ENCODE measurements around the gene ELF1. TPM values are rescaled to one million over a fixed set of nuclear protein-coding genes. Genes with fewer than 3 reads are reported as not detected.
"Not testable (repeated sequence)": the region's sequence is repeated elsewhere in the genome, so short reads cannot be mapped to it uniquely, and the experiment has no call there.

ELF1 gene
- total RNA-seq, 1 experiment from 2014 or later: 23.8 TPM

DNA sequence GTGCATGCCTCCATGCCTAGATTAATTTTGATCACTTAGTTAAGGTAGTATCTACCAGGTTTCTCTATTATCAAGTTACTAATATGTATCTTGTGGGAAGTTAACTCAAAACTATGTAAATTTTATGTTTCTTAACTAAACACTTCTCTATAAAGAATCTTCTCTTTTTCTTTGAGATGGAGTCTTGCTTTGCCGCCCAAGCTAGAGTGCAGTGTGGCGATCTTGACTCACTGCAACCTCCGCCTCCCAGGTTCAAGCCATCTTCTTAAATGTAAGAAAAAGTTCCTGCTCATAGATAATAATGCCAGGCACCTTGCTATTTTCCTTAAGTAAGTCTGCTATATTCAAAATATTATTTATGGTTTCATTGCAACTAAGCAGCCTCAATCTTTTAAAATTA, 58.4 kb downstream of the ELF1 start:
- no peak for DNase-seq (ENCODE audit: extremely low read depth, low read depth)

DNA sequence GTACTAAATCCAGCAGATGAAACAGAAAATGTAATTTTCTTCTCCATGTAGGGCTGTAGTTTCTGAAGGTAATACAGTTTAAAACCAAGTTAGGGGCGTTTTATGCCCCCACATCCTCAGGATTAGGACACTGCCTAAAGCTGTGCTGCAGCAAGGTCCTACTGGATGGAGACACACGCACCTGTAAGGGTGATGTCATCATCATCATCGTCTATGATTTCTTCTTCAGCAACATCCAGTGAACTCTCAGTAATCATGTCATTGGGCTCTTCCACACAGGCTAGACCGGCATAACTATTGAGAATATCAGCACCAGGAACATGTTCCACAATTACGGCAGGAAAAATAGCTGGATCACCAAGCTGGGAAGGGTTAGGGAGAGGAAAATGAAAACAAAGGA, 60.5 kb downstream of the ELF1 start:
- no peak for DNase-seq (ENCODE audit: extremely low read depth, low read depth)

- DNase-seq (ENCODE audit: extremely low read depth, low read depth): no peak
Measured at GRCh38 chr13:40946485-40946884, 72.6 kb downstream of the ELF1 start.

DNA sequence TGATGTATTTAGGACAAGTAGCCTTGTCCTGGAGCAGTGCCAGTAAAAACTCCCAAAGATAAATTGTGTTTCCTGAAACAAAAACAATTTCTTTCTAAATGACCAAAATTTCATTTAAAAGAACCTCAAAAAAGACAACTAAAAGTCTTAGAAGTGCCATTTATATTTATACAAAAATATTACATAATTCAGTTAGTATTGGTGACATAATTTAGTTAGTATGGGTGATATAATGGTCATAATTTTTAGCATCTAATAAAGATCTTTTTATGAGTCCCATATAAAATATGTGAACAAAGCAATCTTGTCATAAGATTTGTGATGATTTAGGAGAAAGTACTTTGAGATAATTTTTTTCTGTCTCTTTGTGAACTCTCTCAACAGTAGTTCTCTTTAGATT, 76.0 kb downstream of the ELF1 start:
- DNase-seq (ENCODE audit: extremely low read depth, low read depth): no peak

GRCh38 chr13:40941581-40941980, 77.5 kb downstream of the ELF1 start:
- DNase-seq (ENCODE audit: extremely low read depth, low read depth): no peak

GRCh38 chr13:40940841-40941240, 78.3 kb downstream of the ELF1 start:
- DNase-seq (ENCODE audit: extremely low read depth, low read depth): no peak

DNA sequence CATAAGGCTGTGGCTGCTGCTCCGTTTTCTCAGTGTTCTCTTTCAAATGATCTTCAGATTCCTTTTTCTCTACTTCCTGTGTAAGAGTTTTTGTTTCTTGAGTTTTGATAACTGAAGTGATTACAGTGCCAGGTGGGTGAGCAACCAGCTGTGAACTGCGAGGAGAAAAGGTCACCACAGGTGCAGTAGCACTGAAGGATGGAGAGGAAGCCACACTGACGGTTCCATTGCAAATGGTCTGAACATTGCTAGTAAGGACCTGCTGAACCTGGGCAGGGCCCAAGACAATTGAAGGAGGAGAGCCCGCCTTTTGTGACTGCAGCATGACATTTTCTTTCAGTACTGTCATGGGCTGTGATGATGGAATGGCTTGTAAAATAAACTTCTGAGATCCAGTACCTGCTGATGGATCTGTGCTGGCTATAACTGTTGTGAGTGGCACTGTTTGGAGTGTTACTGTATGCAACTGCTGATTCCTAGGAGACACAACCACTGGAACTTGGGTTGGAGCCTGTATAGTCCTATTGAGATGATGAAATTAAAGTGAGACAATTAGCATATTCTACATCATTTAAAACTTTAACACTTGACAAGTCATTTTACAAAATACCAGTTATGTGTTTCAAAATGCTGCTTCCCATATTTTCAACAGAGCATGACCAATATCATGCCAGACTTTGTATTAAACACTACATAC, 85.5 kb downstream of the ELF1 start:
- no peak for DNase-seq (ENCODE audit: extremely low read depth, low read depth)

- no peak for DNase-seq (ENCODE audit: extremely low read depth, low read depth)
Measured at GRCh38 chr13:40932252-40932651, 86.9 kb downstream of the ELF1 start.

- DNase-seq (ENCODE audit: extremely low read depth, low read depth): no peak
Measured at GRCh38 chr13:40931719-40932118, 87.4 kb downstream of the ELF1 start.

- not testable (repeated sequence) for DNase-seq (ENCODE audit: extremely low read depth, low read depth)
Measured at GRCh38 chr13:40929883-40930282, 89.2 kb downstream of the ELF1 start.

- no peak for DNase-seq (ENCODE audit: extremely low read depth, low read depth)
Measured at GRCh38 chr13:40928980-40929379, 90.1 kb downstream of the ELF1 start.

DNA sequence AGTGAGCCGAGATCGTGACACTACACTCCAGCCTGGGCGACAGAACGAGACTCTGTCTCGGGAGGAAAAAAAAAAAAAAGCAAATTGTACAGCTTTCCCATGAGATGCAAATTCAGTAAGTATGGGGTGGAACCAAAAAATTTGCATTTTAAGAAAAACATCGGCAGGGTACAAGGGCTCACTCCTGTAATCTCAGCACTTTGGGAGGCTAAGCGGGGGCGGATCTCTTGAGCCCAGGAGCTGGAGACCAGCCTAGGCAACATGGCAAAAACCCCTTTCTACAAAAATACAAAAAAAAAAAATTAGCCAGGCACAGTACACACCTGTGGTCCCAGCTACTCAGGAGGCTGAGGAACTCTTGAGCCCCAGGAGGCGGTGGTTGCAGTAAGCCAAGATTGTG, 91.2 kb downstream of the ELF1 start:
- no peak for DNase-seq (ENCODE audit: extremely low read depth, low read depth)

DNA sequence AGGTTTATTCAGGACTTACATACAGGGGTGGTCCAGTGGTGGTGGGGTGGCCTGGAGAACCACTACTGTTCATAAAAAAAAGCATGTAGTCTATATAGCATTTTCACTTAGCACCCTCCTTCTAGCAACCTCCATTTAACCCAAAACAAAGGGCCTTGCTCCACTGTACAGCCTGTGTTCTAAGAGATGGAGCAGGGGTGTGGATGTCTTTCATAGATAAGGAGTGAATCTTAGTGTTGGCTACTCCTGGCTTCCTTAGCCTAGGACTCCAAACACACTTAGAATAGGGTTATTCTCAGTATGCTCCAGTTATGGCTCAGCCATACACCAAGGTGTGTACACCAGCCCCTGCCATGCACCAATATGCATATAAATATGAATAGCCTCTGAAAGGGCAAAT, 95.2 kb downstream of the ELF1 start:
- no peak for DNase-seq (ENCODE audit: extremely low read depth, low read depth)

GRCh38 chr13:40922437-40923040, 96.6 kb downstream of the ELF1 start:
- no peak for DNase-seq (ENCODE audit: extremely low read depth, low read depth)

GRCh38 chr13:40920826-40921225, 98.3 kb downstream of the ELF1 start:
- DNase-seq (ENCODE audit: extremely low read depth, low read depth): no peak

DNA sequence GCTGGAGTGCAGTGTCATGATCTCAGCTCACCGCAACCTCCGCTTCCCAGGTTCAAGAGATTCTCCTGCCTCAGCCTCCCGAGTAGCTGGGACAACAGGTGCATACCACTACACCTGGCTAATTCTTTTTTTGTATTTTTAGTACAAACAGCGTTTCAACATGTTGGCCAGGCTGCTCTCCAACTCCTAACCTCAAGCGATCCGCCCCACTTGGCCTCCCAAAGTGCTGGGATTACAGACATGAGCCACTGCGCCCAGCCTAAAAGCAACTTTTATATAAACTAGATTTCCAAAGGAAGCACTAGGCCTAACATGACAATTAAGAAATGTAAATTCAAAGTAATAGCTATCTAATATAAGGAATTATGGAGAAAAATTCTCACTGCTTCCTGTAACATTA, 99.2 kb downstream of the ELF1 start:
- DNase-seq (ENCODE audit: extremely low read depth, low read depth): not testable (repeated sequence)

DNA sequence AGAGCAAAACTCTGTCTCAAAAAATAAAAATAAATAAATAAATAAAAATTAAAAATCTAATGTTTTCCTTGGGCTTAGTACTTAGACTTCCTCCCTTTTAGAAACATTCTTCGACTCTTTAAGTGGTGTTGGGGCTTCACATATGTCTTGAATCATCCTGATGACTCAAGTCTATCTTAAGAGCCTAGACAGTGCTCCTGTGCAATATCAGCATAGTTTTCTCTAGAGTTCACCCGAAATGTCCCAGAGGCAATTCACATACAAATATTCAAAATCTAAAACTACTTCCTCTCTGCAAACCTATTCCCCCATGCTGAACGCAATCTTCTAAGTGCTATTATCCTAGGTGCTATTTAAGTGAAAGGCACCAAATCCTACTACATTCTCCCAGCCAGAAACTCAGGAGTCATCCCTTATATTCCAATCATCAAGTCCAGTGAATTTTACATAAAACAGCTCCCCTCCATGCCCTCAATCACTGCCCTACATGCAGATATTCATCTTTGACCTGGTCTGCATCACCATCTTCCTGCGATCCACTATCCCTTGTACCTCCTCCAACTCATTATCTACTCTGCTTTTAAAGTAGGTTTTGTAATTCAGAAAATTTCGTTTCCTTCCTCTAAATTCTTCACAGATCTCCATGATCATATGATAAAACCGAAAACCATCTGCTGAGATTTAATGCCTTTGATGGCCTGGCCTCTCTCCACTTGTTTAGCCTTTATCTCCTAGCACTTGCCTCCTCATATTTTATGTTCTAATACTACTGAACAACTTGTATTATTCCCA, 102.7 kb downstream of the ELF1 start:
- DNase-seq (ENCODE audit: extremely low read depth, low read depth): no peak

GRCh38 chr13:40914863-40915262, 104.3 kb downstream of the ELF1 start:
- DNase-seq (ENCODE audit: extremely low read depth, low read depth): not testable (repeated sequence)

GRCh38 chr13:40911341-40911740, 107.8 kb downstream of the ELF1 start:
- DNase-seq (ENCODE audit: extremely low read depth, low read depth): no peak

- DNase-seq (ENCODE audit: extremely low read depth, low read depth): no peak
Measured at GRCh38 chr13:40910324-40911050, 108.6 kb downstream of the ELF1 start.

GRCh38 chr13:40909541-40910200, 109.4 kb downstream of the ELF1 start:
- DNase-seq (ENCODE audit: extremely low read depth, low read depth): not testable (repeated sequence)

Measured in NCI-H460 (cell line).